GM21825 (cell line): ENCODE results near the gene GABPA.
"Not testable (repeated sequence)": the region's sequence is repeated elsewhere in the genome, so short reads cannot be mapped to it uniquely, and the experiment has no call there.

ENCODE experiments used
- ATAC-seq: cut with Tn5 transposase; IDR thresholded peaks from one replicate; pipeline ENCODE4 v1.9.1; 2021; ENCODE audit warnings: mild to moderate bottlenecking, moderate library complexity; ENCODE audit not compliant: unreplicated experiment

GABPA gene

GRCh38 chr21:25734904-25735645 is at the start of gene GABPA, which contains the start of gene ATP5PF:
Gene GABPA (plus strand): TSS chr21:25734972. CDS start chr21:25741599, 6,627 bp downstream.
Gene ATP5PF (minus strand): TSS chr21:25734904. CDS start chr21:25729794, 5,110 bp downstream.
- peak; percentile 87 for ATAC-seq

DNA sequence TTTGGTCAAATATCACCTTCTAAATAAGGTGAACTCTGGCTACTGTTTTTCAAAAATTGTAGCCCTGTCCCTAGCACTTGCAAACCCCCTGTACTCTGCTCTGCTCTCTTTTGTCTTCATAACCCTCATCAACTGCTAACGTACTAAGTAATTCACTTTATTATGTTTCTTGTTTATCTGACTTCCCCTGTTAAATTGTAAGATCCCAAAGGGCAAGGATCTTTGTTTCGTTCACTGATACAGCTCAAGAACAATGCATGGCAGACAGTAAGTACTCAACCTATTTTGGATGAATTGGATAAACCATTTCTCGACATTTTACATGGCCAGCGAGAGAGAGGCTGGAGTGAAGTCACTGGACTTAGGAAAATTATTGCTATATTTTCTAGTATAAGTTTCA is 47.0 kb upstream of the GABPA start:
- no peak for ATAC-seq

DNA sequence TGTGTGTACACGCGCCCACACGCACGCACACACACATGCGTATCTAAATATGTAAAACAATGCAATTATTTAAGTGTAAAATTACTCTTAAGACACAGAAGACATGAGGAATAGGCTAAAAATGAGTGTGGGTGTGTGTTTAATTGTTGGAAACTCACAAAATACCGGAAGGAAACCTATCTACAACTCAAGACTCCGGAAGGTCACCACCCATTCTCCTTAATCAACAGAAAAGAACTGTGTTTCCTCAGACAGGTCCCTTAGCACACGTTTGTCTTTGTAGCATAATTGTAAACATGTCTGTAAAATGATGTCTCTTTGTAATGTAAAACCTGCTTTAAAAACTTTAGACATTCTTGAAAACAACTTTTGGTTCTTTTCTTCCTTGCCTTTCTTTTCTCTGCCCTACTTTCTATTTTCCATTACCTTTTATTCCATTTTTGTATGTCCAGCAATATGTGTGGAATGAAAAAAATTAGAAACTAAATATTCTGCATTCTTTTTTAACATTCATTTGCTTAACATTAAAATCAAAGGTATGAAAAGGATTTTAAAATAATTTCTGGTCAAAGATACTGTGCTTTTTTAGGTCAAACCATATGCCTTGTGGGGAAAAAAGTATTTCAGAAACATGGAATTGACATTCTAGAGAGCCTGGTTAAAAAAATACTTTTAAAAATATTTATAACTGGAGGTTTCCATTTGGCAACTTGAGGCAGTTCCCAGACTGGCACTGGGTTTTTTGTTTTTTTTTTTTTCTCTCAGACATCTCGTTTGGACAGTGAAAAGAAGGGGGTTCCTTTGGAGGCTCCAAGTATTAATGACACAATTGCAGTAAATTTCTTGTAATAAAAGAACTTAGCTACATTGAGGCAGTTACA is 46.3 kb upstream of the GABPA start:
- no peak for ATAC-seq

- no peak for ATAC-seq
Measured at GRCh38 chr21:25689226-25689625, 45.5 kb upstream of the GABPA start.

DNA sequence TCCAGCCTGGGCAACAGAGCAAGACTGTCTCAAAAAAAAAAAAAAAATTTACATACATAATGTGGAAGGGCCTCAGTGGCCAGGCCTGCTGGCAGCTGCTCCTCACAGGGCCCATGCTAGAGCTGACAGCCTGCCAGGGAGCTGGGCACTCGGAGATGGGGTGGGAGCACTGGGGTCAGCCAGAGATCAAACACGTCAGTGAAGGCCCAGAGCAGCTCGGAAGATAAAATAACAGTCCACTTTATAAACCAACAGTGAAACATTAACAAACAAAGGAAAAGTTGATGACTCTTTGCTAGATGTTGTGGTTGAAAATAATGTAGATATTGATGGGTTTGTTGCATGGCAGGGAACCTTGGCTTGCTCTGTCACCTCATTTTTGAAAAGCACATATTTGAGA is 42.8 kb upstream of the GABPA start:
- no peak for ATAC-seq

DNA sequence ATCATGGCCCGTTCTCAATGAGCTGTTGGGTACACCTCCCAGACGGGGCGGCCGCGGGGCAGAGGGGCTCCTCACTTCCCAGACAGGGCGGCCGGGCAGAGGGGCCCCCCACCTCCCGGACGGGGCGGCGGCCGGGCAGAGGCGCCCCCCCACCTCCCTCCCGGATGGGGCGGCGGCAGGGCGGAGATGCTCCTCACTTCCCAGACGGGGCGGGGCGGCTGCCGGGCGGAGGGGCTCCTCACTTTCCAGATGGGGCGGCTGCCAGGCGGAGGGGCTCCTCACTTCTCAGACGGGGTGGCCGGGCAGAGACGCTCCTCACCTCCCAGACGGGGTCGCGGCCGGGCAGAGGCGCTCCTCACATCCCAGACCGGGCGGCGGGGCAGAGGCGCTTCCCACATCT is 39.3 kb upstream of the GABPA start:
- ATAC-seq: not testable (repeated sequence)

- no peak for ATAC-seq
Measured at GRCh38 chr21:25700741-25701140, 34.0 kb upstream of the GABPA start.

DNA sequence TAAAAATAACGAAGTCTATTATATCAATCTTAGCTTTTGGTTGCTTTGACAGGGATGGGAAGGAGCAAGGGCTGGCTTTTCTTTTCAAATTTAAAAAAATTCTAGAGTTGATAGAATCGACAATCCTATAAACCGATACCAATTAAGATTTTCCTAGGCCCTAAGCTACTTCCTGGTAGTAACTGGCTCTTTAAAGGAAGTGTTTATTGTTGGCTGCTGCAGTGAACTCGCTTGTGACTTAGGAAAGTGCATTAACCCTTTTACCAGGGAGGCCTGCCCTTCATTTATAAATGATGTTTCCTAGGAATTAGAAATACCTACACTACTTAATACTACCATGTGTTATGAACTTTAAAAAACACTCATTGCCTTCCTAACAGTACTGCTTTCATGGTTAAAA is 33.2 kb upstream of the GABPA start:
- no peak for ATAC-seq

GRCh38 chr21:25708467-25709065 is 26.2 kb upstream of the GABPA start:
- ATAC-seq: no peak

DNA sequence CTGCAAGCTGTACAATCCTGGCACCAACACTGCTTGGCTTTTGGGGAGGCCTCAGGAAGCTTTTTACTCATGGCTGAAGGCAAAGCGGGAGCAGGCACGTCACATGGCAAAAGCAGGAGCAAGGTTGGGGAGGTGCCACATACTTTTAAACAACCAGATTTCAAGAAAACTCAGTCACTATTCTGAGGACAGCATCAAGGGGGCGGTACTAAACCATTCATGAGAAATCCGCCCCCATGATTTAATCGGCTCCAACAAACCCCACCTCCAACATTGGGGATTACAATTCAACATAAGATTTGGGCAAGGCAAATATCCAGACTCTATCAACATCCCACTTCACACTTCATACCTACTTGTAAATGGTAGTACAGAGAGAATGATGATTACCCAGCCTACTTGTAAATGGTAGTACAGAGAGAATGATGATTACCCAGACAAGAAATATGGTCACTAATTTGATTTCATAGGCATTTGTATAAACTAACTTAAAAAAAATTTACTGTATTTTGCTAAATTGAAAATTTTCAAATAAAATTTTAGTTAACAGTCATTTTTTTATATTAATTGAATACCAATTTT is 25.0 kb upstream of the GABPA start:
- no peak for ATAC-seq

GRCh38 chr21:25710550-25710949 is 24.2 kb upstream of the GABPA start:
- no peak for ATAC-seq

GRCh38 chr21:25714066-25714465 is 20.7 kb upstream of the GABPA start:
- ATAC-seq: not testable (repeated sequence)

DNA sequence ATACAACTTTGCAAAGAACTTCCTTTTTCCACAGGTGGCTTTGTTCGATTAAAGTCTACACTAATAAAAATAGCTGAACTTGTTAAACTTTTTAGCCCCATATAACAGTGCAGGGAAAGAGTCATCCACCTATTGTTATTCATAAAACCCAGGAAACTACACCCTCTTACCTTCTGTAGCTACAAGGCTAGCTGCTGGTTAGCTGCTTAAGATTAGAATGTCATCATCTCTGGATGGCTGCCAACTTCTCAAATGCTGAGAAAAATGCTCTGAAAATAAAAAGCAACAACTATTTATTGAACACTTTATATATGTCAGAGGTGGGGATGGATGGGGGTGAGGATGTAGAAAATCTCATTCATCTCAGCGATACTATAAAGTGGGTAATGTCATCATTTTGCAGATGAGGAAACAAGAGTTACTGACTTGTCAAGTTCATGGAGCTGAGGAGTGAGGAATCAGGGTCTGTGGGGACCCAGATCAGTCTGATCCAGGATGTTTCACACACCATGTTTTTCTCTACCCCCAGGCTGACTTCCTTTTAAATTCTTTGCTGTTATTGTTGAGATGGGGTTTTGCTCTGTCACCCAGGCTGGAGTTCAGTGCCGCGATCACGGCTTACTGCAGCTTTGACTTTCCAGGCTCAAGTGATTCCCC is 17.2 kb upstream of the GABPA start:
- ATAC-seq: no peak

GRCh38 chr21:25721987-25722386 is 12.8 kb upstream of the GABPA start:
- ATAC-seq: no peak

DNA sequence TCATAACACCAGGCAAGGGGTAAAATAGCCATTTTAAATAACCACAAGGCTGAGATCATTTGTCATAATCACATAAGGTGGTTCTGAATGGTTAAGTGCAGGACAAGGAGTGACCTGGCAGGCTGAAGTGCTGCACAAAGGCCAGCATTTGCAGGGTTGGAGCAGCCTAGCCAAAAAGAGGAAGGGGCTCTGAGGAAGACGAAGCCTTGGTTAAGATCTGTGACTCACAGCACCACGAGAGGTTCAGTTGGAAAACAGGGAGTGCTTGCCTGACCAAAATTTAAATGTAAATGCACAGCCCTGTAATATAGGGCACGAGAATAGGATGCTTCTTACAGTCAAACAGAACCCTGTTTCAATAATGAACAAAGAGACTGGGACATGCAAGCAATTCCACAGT is 12.1 kb upstream of the GABPA start:
- no peak for ATAC-seq

- ATAC-seq: no peak
Measured at GRCh38 chr21:25732091-25732760, 2.5 kb upstream of the GABPA start.

DNA sequence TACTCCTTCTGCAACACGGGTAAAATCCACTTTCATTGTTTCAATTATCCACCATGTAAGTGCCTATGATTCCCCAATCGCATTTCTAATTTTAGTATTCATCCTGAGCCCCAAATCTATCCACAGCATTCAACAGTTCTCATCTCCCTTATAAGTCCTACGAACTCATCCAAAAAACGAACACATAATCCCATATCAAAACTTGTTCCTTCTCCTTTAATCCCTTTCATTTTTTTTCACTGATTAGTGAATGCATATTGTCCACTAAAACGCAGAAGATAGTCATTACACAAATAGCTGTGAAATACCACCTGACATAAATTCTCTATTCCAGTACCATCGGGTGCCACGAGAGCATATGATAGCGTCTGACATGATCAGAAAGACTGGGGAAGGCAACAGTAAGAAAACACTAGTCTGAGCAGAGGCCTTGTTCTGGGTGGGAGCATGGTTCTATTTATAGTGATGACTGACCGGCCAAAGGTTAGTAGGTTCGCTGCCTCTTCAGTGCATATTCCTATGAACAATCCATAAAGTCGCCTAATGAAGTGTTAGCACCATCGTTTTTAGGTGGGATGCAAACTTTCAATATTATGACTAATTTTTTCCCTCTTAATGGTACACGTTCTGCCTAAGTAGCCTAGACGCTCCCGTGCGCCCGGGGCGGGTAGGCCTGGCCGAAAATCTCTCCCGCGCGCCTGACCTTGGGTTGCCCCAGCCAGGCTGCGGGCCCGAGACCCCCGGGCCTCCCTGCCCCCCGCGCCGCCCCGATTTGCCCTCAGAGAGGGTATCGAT is 716 bp upstream of the GABPA start:
- peak; percentile 2 for ATAC-seq

GRCh38 chr21:25734654-25734903 is 193 bp upstream of the GABPA start:
- ATAC-seq: no peak
